ENCODE measurements around the gene TAT. TPM values are rescaled to one million over a fixed set of nuclear protein-coding genes. Genes with fewer than 3 reads are reported as not detected.

Gene TAT
- total RNA-seq, 4 donors from 2014 or later, result 2.0 TPM; not detected in 3

- H3K4me3 ChIP-seq, result no peak overlapping the region
- no peaks in the 10 kb centered on the region for H3K4me1 ChIP-seq
- no peak overlapping the region for H3K27ac ChIP-seq
- no peaks in the 10 kb centered on the region for H3K9me3 ChIP-seq
- H3K27me3 ChIP-seq, result peaks cover 5% of the 10 kb centered on the region
- 76% methylated on average over 3 of the region's 3 CpGs for WGBS
- TF ChIP-seq EP300 (IDR thresholded peaks at IDR 0.05) (no peak), POLR2A (IDR thresholded peaks at IDR 0.05) (no peak), CTCF (IDR thresholded peaks at IDR 0.05) (no peak), POLR2AphosphoS5 (IDR thresholded peaks at IDR 0.05) (no peak)
- no peaks in the 10 kb centered on the region for H3K36me3 ChIP-seq
- DNase-seq (ENCODE audit: low spot score in 2 of 2), result no peak
Measured at GRCh38 chr16:71572497-71573116, 4.3 kb downstream of the TAT start.

GRCh38 chr16:71570144-71570543 is 6.7 kb downstream of the TAT start:
- TF ChIP-seq POLR2AphosphoS5 (IDR thresholded peaks at IDR 0.05) (no peak), POLR2A (IDR thresholded peaks at IDR 0.05) (no peak), CTCF (IDR thresholded peaks at IDR 0.05) (no peak), EP300 (IDR thresholded peaks at IDR 0.05) (no peak)
- WGBS, result 95% methylated on average over 8 of the region's 8 CpGs
- DNase-seq (ENCODE audit: low spot score in 2 of 2), result no peak
- no peak overlapping the region for H3K27ac ChIP-seq
- H3K36me3 ChIP-seq, result no peaks in the 10 kb centered on the region
- H3K27me3 ChIP-seq, result no peaks in the 10 kb centered on the region
- H3K9me3 ChIP-seq, result no peaks in the 10 kb centered on the region
- peaks cover 6% of the 10 kb centered on the region for H3K4me1 ChIP-seq
- H3K4me3 ChIP-seq, result no peak overlapping the region

- H3K36me3 ChIP-seq, result no peaks in the 10 kb centered on the region
- no peak overlapping the region for H3K4me3 ChIP-seq
- TF ChIP-seq EP300 (IDR thresholded peaks at IDR 0.05), result no peak
- no peak for TF ChIP-seq POLR2AphosphoS5 (IDR thresholded peaks at IDR 0.05)
- 82% methylated on average over 4 of the region's 4 CpGs for WGBS
- DNase-seq (ENCODE audit: low spot score in 2 of 2), result no peak
- peaks cover 10% of the 10 kb centered on the region for H3K4me1 ChIP-seq
- no peaks in the 10 kb centered on the region for H3K9me3 ChIP-seq
- no peak overlapping the region for H3K27ac ChIP-seq
- no peaks in the 10 kb centered on the region for H3K27me3 ChIP-seq
Measured at GRCh38 chr16:71569621-71570020, 7.3 kb downstream of the TAT start.

GRCh38 chr16:71568551-71568950 is 8.3 kb downstream of the TAT start:
- WGBS, result 72% methylated on average over 4 of the region's 4 CpGs
- Histone ChIP-seq H3K27ac (no peak overlapping the region), H3K36me3 (no peaks in the 10 kb centered on the region), H3K4me1 (peaks cover 16% of the 10 kb centered on the region), H3K27me3 (no peaks in the 10 kb centered on the region), H3K4me3 (no peak overlapping the region), H3K9me3 (no peaks in the 10 kb centered on the region)
- no peak for DNase-seq (ENCODE audit: low spot score in 2 of 2)
- TF ChIP-seq EP300 (IDR thresholded peaks at IDR 0.05) (no peak), POLR2AphosphoS5 (IDR thresholded peaks at IDR 0.05) (no peak)

GRCh38 chr16:71567931-71568330 is 9.0 kb downstream of the TAT start:
- H3K4me3 ChIP-seq, result no peak overlapping the region

More at GRCh38 chr16:71567931-71568330, 9.0 kb downstream of the TAT start:
- Histone ChIP-seq H3K27me3 (no peaks in the 10 kb centered on the region), H3K36me3 (no peaks in the 10 kb centered on the region), H3K4me1 (peaks cover 16% of the 10 kb centered on the region), H3K27ac (no peak overlapping the region), H3K9me3 (peaks cover under 1% of the 10 kb centered on the region)
- DNase-seq (ENCODE audit: low spot score in 2 of 2), result no peak
- TF ChIP-seq POLR2AphosphoS5 (IDR thresholded peaks at IDR 0.05), result no peak
- TF ChIP-seq CTCF (IDR thresholded peaks at IDR 0.05), result no peak
- TF ChIP-seq EP300 (IDR thresholded peaks at IDR 0.05), result no peak
- no peak for TF ChIP-seq POLR2A (IDR thresholded peaks at IDR 0.05)
- WGBS, result 94% methylated on average over 8 of the region's 8 CpGs

Data from suprapubic skin (tissue), 4 donors.